ENCODE data around the gene CAND2. TPM values are rescaled to one million over a fixed set of nuclear protein-coding genes. Genes with fewer than 3 reads are reported as not detected.

Gene CAND2
- total and polyA plus RNA-seq, 9 of the 15 experiments (the other 6 are each of a cell fraction or from before 2014, with no cell fraction given): 0.91 to 14.9 (median 4.3) TPM

- TF ChIP-seq ZNF589 (CRISPR knock-in tag; IDR thresholded peaks at IDR 0.05; ENCODE audit: low read depth) (peak; percentile 60; the same call in 1 of the 2 replicates), GTF2E2 (tag; IDR thresholded peaks at IDR 0.05) (peak; percentile 98), NBN (IDR thresholded peaks at IDR 0.05; ENCODE audit: low read depth) (peak; percentile 19), ZNF224 (CRISPR knock-in tag; IDR thresholded peaks at IDR 0.05) (no peak), EP300 (IDR thresholded peaks at IDR 0.05; ENCODE audit: low read length) (no peak; the same call in 1 of the 2 replicates), TAL1 (IDR thresholded peaks at IDR 0.05) (no peak), ZNF644 (tag; IDR thresholded peaks at IDR 0.05; ENCODE audit: low read depth) (peak; percentile 73; the same call in 1 of the 2 replicates), ZNF699 (CRISPR knock-in tag; IDR thresholded peaks at IDR 0.05; ENCODE audit: insufficient replicate concordance) (no peak), NFIX (CRISPR knock-in tag; IDR thresholded peaks at IDR 0.05; ENCODE audit: low read depth) (no peak), ATF1 (CRISPR knock-in tag; IDR thresholded peaks at IDR 0.05) (no peak), ATF1 (tag; IDR thresholded peaks at IDR 0.05) (peak; percentile 91), ZNF239 (CRISPR knock-in tag; IDR thresholded peaks at IDR 0.05) (no peak), NFE2L1 (tag; IDR thresholded peaks at IDR 0.05; ENCODE audit: borderline replicate concordance, low read depth) (no peak), BHLHE40 (IDR thresholded peaks at IDR 0.05; ENCODE audit: low read length) (no peak), ZBTB9 (CRISPR knock-in tag; IDR thresholded peaks at IDR 0.05) (peak; percentile 75; the same call in 1 of the 2 replicates), NFRKB (IDR thresholded peaks at IDR 0.05; ENCODE audit: low read depth) (peak; percentile 96), ZBTB1 (CRISPR knock-in tag; IDR thresholded peaks at IDR 0.05; ENCODE audit: borderline replicate concordance, low read depth) (no peak), FOXP4 (CRISPR knock-in tag; IDR thresholded peaks at IDR 0.05; ENCODE audit: borderline replicate concordance) (no peak), HNRNPUL1 (IDR thresholded peaks at IDR 0.05; ENCODE audit: low read length) (no peak), NCOR1 (IDR thresholded peaks at IDR 0.05) (peak; percentile 57), RNF219 (CRISPR knock-in tag; IDR thresholded peaks at IDR 0.05) (no peak), ZKSCAN8 (CRISPR knock-in tag; IDR thresholded peaks at IDR 0.05) (no peak), PHB2 (IDR thresholded peaks at IDR 0.05; ENCODE audit: low read depth) (no peak), TFAP4 (CRISPR knock-in tag; IDR thresholded peaks at IDR 0.05; ENCODE audit: borderline replicate concordance) (peak; percentile 86)
These were observed 44.9 kb downstream of the CAND2 start, which contains the start of gene RPL32 (continued) for GRCh38 chr3:12841149-12841969.

Measured in K562 (cell line).